KMS-11 (cell line): Measurements from ENCODE around the gene NRCAM.

Source experiments
- H2AFZ ChIP-seq: fragments of 200-600 bp; sonication (generic); 2 replicates; pipeline ENCODE4 v1.6.1; 2016; ENCODE audit warnings: antibody characterized with exemption, mixed run types, low read depth
- H3K27ac ChIP-seq: fragments of 200-600 bp; sonication (generic); 2 replicates; pipeline ENCODE4 v1.6.1; 2016; ENCODE audit warnings: mild to moderate bottlenecking, mixed run types
- H3K27me3 ChIP-seq: fragments of 200-600 bp; sonication (generic); 2 replicates; pipeline ENCODE4 v1.6.1; 2017; ENCODE audit warnings: mild to moderate bottlenecking, low read depth, mixed run types, moderate library complexity; ENCODE audit not compliant: insufficient read depth
- H3K36me3 ChIP-seq: fragments of 200-600 bp; sonication (generic); 2 replicates; pipeline ENCODE4 v1.6.1; 2017; ENCODE audit warnings: mild to moderate bottlenecking, mixed run types; ENCODE audit not compliant: insufficient read depth
- H3K4me1 ChIP-seq: fragments of 200-600 bp; sonication (generic); 2 replicates; pipeline ENCODE4 v1.6.1; 2016; ENCODE audit warnings: mild to moderate bottlenecking, low read depth, mixed run types; ENCODE audit not compliant: poor library complexity, severe bottlenecking
- H3K4me2 ChIP-seq: fragments of 200-600 bp; sonication (generic); 2 replicates; pipeline ENCODE4 v1.7.0; 2016; ENCODE audit warnings: mild to moderate bottlenecking, mixed run types
- H3K4me3 ChIP-seq: fragments of 200-600 bp; sonication (generic); IDR thresholded peaks from 2 replicates; pipeline ENCODE4 v1.6.1; 2017; ENCODE audit warnings: low read depth, low read length, mixed read lengths; ENCODE audit not compliant: insufficient read depth
- H3K79me2 ChIP-seq: fragments of 200-600 bp; sonication (generic); 2 replicates; pipeline ENCODE4 v1.6.1; 2016; ENCODE audit warnings: low read depth, mixed run types; ENCODE audit not compliant: insufficient read depth
- H3K9ac ChIP-seq: fragments of 200-600 bp; sonication (generic); 2 replicates; pipeline ENCODE4 v1.6.1; 2016; ENCODE audit warnings: mild to moderate bottlenecking, mixed run types
- H4K20me1 ChIP-seq: fragments of 200-600 bp; sonication (generic); 2 replicates; pipeline ENCODE4 v1.6.1; 2016; ENCODE audit warnings: mild to moderate bottlenecking, mixed run types; ENCODE audit not compliant: insufficient read depth
- TF ChIP-seq, protein P1 (sequence below): fragments of 200-600 bp; sonication (generic); conservative IDR thresholded peaks from 2 replicates; pipeline ENCODE4 v1.6.1; 2017; ENCODE audit warnings: low read depth, mild to moderate bottlenecking, antibody characterized with exemption, low read length, moderate library complexity, mixed read lengths

The NRCAM gene

DNA sequence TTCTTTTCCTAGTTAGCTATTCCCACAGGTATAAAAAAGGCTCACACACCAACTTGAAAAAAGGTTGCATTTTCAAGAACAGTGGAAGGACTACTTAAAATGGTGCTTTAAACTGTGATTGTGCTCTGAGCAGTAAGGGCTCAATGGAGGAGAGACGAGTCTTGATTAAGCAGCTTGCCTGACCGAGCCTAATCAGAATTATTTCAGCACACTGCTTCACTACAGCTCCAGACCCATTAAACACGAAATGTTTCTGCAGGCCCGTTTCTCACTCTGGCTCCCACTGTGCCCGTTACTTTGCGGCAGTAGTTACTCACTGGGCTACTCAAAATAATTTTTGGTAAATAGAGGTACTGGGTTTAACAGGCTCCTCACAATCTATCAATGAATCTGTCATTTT lies 126.0 kb downstream of the NRCAM start:
- H3K27ac ChIP-seq, result peak overlapping the region; percentile 86; the same call in 1 of the 2 replicates
- TF ChIP-seq, protein P1, sequence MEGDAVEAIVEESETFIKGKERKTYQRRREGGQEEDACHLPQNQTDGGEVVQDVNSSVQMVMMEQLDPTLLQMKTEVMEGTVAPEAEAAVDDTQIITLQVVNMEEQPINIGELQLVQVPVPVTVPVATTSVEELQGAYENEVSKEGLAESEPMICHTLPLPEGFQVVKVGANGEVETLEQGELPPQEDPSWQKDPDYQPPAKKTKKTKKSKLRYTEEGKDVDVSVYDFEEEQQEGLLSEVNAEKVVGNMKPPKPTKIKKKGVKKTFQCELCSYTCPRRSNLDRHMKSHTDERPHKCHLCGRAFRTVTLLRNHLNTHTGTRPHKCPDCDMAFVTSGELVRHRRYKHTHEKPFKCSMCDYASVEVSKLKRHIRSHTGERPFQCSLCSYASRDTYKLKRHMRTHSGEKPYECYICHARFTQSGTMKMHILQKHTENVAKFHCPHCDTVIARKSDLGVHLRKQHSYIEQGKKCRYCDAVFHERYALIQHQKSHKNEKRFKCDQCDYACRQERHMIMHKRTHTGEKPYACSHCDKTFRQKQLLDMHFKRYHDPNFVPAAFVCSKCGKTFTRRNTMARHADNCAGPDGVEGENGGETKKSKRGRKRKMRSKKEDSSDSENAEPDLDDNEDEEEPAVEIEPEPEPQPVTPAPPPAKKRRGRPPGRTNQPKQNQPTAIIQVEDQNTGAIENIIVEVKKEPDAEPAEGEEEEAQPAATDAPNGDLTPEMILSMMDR, result no peak

DNA sequence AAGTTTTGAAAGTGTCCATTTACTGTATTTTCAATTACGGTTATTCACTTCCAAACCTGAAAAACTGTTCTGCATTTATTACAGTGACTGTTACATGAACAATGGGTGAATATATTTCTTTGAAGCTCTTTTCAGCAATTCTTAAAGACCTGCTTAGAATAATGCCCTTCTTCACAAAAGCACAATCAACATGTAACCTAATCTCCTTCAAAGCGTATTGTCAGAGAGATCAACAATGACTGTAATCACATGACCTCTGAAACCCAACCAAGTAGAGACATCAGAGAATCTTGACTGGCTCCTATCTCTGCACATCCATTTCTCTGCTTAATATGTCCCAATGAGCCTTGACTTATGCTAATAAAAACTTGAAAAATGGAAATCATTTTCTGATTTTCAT lies 126.7 kb downstream of the NRCAM start:
- no peaks in the 10 kb centered on the region for H4K20me1 ChIP-seq
- H3K36me3 ChIP-seq, result no peaks in the 10 kb centered on the region
- peak overlapping the region; percentile 90 for H3K4me2 ChIP-seq
- no peak overlapping the region for H3K4me3 ChIP-seq
- peaks cover 89% of the 10 kb centered on the region for H3K4me1 ChIP-seq
- no peak overlapping the region for H2AFZ ChIP-seq
- H3K27me3 ChIP-seq, result no peaks in the 10 kb centered on the region
- peaks cover 21% of the 10 kb centered on the region for H3K79me2 ChIP-seq
- no peak overlapping the region for H3K9ac ChIP-seq
- peak overlapping the region; percentile 86; the same call in 1 of the 2 replicates for H3K27ac ChIP-seq
- TF ChIP-seq, protein P1, result no peak

More for the DNA sequence above, 126.0 kb downstream of the NRCAM start:
- Histone ChIP-seq H3K4me1 (peaks cover 87% of the 10 kb centered on the region), H4K20me1 (no peaks in the 10 kb centered on the region), H3K27me3 (no peaks in the 10 kb centered on the region), H3K4me3 (no peak overlapping the region), H3K9ac (no peak overlapping the region), H3K79me2 (peaks cover 20% of the 10 kb centered on the region), H3K4me2 (peak overlapping the region; percentile 90), H2AFZ (no peak overlapping the region), H3K36me3 (no peaks in the 10 kb centered on the region)

DNA sequence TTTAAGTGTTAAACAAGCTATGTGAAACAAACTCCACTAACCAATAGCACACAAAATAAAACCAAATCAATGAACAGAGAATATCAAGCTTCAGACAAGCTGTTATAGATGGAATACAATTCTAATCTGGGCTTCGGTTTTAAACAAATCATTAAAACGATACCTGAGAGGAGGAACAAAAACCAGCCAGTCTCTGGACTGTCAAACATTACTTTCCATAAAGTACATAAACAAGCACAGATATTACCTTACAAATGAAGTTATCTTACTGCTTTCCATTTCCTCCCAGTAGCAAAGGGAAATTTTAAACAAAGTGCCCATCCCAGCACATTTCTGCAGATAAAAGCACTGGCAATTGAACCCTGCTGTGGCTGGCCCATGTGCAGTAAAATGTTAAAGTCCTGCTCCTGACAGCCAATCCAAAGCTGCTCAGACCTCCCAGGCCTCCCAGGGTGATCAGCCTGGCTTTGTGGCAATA lies 128.0 kb downstream of the NRCAM start:
- Histone ChIP-seq H3K27me3 (no peaks in the 10 kb centered on the region), H3K27ac (peak overlapping the region; percentile 86), H3K4me1 (peaks cover 98% of the 10 kb centered on the region), H3K4me3 (no peak overlapping the region), H3K9ac (peak overlapping the region; percentile 56), H3K79me2 (peaks cover 24% of the 10 kb centered on the region), H3K4me2 (peak overlapping the region; percentile 90), H3K36me3 (no peaks in the 10 kb centered on the region), H4K20me1 (no peaks in the 10 kb centered on the region), H2AFZ (peak overlapping the region; percentile 9)
- TF ChIP-seq, protein P1, result no peak

DNA sequence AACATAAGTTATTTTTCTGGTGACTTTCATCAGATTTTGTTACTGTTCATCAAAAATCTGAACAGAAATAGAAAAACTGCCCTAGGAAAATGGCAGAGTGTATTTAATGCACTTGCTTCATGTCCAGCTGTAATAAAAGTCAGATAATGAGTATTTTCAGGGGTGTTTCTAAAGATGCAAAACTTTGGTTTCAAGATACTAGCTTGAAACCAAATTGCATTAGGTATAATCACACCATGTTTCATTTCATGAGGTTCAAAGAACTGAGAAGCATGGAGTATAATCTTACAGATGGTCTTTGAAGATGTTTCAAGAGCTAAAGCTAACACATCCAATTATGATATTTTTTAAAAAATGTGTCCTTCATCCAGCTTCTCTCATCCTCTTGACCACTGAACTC lies 128.9 kb downstream of the NRCAM start:
- peaks cover 98% of the 10 kb centered on the region for H3K4me1 ChIP-seq
- H3K27ac ChIP-seq, result peak overlapping the region; percentile 86
- no peaks in the 10 kb centered on the region for H3K27me3 ChIP-seq
- no peak overlapping the region for H3K4me3 ChIP-seq
- TF ChIP-seq, protein P1, result no peak
- no peaks in the 10 kb centered on the region for H4K20me1 ChIP-seq
- H2AFZ ChIP-seq, result peak overlapping the region; percentile 9; the same call in 1 of the 2 replicates
- no peaks in the 10 kb centered on the region for H3K36me3 ChIP-seq
- H3K4me2 ChIP-seq, result peak overlapping the region; percentile 90
- peak overlapping the region; percentile 56 for H3K9ac ChIP-seq
- H3K79me2 ChIP-seq, result peaks cover 28% of the 10 kb centered on the region
